Bladder microvascular endothelial cell (primary cell): ENCODE data around the gene TPSB2. TPM values are rescaled to one million over a fixed set of nuclear protein-coding genes. Genes with fewer than 3 reads are reported as not detected.

ENCODE experiments used
- total RNA-seq: library from RNA; depleted of rRNA; stranded (reverse); fragments of >200 nt; gene quantifications from 2 replicates; pipeline ENCODE4 v1.2.3, GENCODE V29; 2014

TPSB2 gene
- not detected in 2 replicates for total RNA-seq

DNA sequence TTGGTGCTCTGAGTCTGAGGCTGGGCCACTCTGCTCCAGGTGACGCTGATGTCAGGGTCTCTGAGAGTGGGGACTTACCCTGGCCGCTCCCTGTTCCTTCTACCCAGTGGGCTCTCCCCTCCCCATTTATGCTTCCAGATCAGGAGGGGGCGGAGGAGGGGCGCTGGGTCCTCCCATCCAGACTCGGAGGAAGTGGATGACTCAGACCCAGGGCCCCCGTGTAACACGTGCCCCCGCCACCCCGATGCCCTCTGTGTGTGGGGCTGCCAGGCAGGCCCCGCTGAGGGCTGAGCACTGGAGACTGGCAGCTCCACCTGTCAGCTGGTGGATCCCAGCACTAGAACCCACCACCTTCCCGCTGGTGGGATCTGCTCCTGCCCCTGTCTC lies at the start of gene TPSB2:
TPSB2 (minus strand) TSS at position 101 of the 387 bp plus-strand sequence. CDS start 233 bp downstream, outside the sequence.

GRCh38 chr16:1255276-1256122 lies 25.5 kb upstream of the TPSB2 start, which contains the start of gene TPSD1:
Gene TPSD1 (plus strand): TSS chr16:1256069. CDS start chr16:1256281, 212 bp downstream.

GRCh38 chr16:1240436-1240835 lies 10.5 kb upstream of the TPSB2 start, which contains the start of gene TPSAB1:
Gene TPSAB1 (plus strand): TSS chr16:1240705. CDS start chr16:1240939, 234 bp downstream.

DNA sequence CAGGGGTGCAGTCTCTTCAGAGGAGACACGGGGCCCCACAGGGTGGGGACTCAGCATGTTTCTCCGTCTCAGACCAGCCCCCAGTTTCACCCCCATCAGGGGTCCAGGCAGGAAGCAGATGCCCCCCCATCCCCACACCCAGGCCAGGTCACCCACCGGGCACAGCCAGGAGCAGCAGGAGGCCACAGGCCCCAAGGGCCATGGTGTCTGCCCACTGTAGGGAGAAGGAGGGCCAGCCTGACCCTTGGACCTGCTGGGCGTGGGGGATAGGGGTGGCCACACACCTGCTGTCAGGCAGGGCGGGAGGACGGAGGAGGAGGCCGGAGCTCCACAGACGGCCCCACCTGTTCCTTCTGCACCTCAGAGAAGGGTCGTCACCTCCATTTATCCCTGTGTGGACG lies 4.9 kb downstream of the TPSB2 start, which contains the start of gene TPSG1:
TPSG1 (minus strand) TSS at position 218 of the 401 bp plus-strand sequence; CDS start at position 202, 16 bp downstream.

Other genes with a start within 250 kb of the TPSB2 start
- gene SOX8, start 248.4 kb downstream of the TPSB2 start, total RNA-seq: 0.16 and 1.3 TPM in 2 replicates
- 0.16 and 0.50 TPM in 2 replicates for gene SSTR5, start 157.4 kb downstream of the TPSB2 start, total RNA-seq
- not detected in 2 replicates for gene C1QTNF8, start 133.9 kb downstream of the TPSB2 start, total RNA-seq
- gene CACNA1H, start 77.1 kb downstream of the TPSB2 start, total RNA-seq: 0.31 and 1.1 TPM in 2 replicates
- not detected in 2 replicates for gene TPSG1, start 4.9 kb downstream of the TPSB2 start, total RNA-seq
- gene TPSAB1, start 10.5 kb upstream of the TPSB2 start, total RNA-seq: not detected in 2 replicates
- gene TPSD1, start 25.9 kb upstream of the TPSB2 start, total RNA-seq: not detected in 2 replicates
- gene UBE2I, start 79.5 kb upstream of the TPSB2 start, total RNA-seq: 33.7 and 65.7 TPM in 2 replicates
- gene BAIAP3, start 103.5 kb upstream of the TPSB2 start, total RNA-seq: 1.0 and 3.7 TPM in 2 replicates
- 50.3 and 52.1 TPM in 2 replicates for gene TSR3, start 121.7 kb upstream of the TPSB2 start, total RNA-seq
- 27.7 and 54.7 TPM in 2 replicates for gene GNPTG, start 121.7 kb upstream of the TPSB2 start, total RNA-seq
- gene UNKL, start 184.5 kb upstream of the TPSB2 start, total RNA-seq: 5.7 and 13.5 TPM in 2 replicates
- 16.4 and 20.7 TPM in 2 replicates for gene UQCC4, start 190.6 kb upstream of the TPSB2 start, total RNA-seq
- not detected in 2 replicates for gene PERCC1, start 200.9 kb upstream of the TPSB2 start, total RNA-seq
- gene CCDC154, start 214.4 kb upstream of the TPSB2 start, total RNA-seq: under 0.01 and 0.25 TPM in 2 replicates
- 44.7 and 105 TPM in 2 replicates for gene CLCN7, start 244.8 kb upstream of the TPSB2 start, total RNA-seq